ENCODE measurements around the gene AIDA. TPM values are rescaled to one million over a fixed set of nuclear protein-coding genes. Genes with fewer than 3 reads are reported as not detected.
"Not testable (repeated sequence)": the region's sequence is repeated elsewhere in the genome, so short reads cannot be mapped to it uniquely, and the experiment has no call there.

Gene AIDA
- total RNA-seq, 2 donors from 2014 or later, result 32.9 to 36.6 TPM

- Histone ChIP-seq H3K27me3 (no peaks in the 10 kb centered on the region), H3K4me1 (no peaks in the 10 kb centered on the region), H3K27ac (no peak overlapping the region), H3K36me3 (replicated peaks in 1 of 2; ENCODE audit: insufficient read depth in 1 of 2, low read depth in 2 of 2) (peaks cover 0 to 4% of the 10 kb centered on the region in 2 donors), H3K4me3 (no peak overlapping the region), H3K9me3 (no peaks in the 10 kb centered on the region)
- intact Hi-C loops (cut with DNase I), result no loop called here
- TF ChIP-seq POLR2A (IDR thresholded peaks at IDR 0.05), result no peak
- no peak for TF ChIP-seq CTCF (IDR thresholded peaks at IDR 0.05)
- no peak for ATAC-seq
- no peak for DNase-seq
- 93 to 100% methylated on average over 1 of the region's 1 CpG for WGBS, 2 donors
These were observed 21.3 kb downstream of the AIDA start for GRCh38 chr1:222691016-222691415.

- no peak overlapping the region for H3K4me3 ChIP-seq
- TF ChIP-seq CTCF (IDR thresholded peaks at IDR 0.05), result no peak
- TF ChIP-seq POLR2A (IDR thresholded peaks at IDR 0.05), result no peak
- H3K36me3 ChIP-seq (replicated peaks in 1 of 2; ENCODE audit: insufficient read depth in 1 of 2, low read depth in 2 of 2), result peaks cover 0 to 3% of the 10 kb centered on the region in 2 donors
- H3K4me1 ChIP-seq, result no peaks in the 10 kb centered on the region
- ATAC-seq (no peak), DNase-seq (no peak)
- intact Hi-C loops (cut with DNase I), result no loop called here
- no peak overlapping the region for H3K27ac ChIP-seq
- H3K27me3 ChIP-seq, result no peaks in the 10 kb centered on the region
- no peaks in the 10 kb centered on the region for H3K9me3 ChIP-seq
- 89 to 92% methylated on average over 1 of the region's 1 CpG for WGBS, 2 donors
These were observed 32.2 kb downstream of the AIDA start for GRCh38 chr1:222680080-222680479.

GRCh38 chr1:222670110-222670509 lies 42.2 kb downstream of the AIDA start:
- no peak for TF ChIP-seq CTCF (IDR thresholded peaks at IDR 0.05)
- TF ChIP-seq POLR2A (IDR thresholded peaks at IDR 0.05), result no peak
- Histone ChIP-seq H3K27ac (no peak overlapping the region), H3K9me3 (no peaks in the 10 kb centered on the region), H3K4me3 (no peak overlapping the region), H3K36me3 (replicated peaks in 1 of 2; ENCODE audit: insufficient read depth in 1 of 2, low read depth in 2 of 2) (peaks cover 14 to 15% of the 10 kb centered on the region in 2 donors), H3K4me1 (no peaks in the 10 kb centered on the region), H3K27me3 (no peaks in the 10 kb centered on the region)
- no peak for DNase-seq
- intact Hi-C loops (cut with DNase I), result no loop called here
- no peak for ATAC-seq
- WGBS, 2 donors, result 81 to 85% methylated on average over 1 of the region's 1 CpG

- WGBS, 2 donors, result no CpG with 5 or more reads among the region's 2 CpGs
- H3K4me1 ChIP-seq; H3K9me3 ChIP-seq; H3K27ac ChIP-seq; ATAC-seq; H3K27me3 ChIP-seq; DNase-seq; H3K4me3 ChIP-seq; intact Hi-C loops (cut with DNase I): not testable (repeated sequence)
- H3K36me3 ChIP-seq (replicated peaks in 1 of 2; ENCODE audit: insufficient read depth in 1 of 2, low read depth in 2 of 2), result peaks cover 21% of the 10 kb centered on the region in 2 donors
These were observed 43.2 kb downstream of the AIDA start for GRCh38 chr1:222669107-222669506.

- ATAC-seq; H3K27ac ChIP-seq; H3K27me3 ChIP-seq; DNase-seq; H3K9me3 ChIP-seq; H3K4me1 ChIP-seq; H3K4me3 ChIP-seq; intact Hi-C loops (cut with DNase I): not testable (repeated sequence)
- peaks cover 17 to 26% of the 10 kb centered on the region in 2 donors for H3K36me3 ChIP-seq (replicated peaks in 1 of 2; ENCODE audit: insufficient read depth in 1 of 2, low read depth in 2 of 2)
- 83 to 94% methylated on average over 1 to 2 of the region's 4 CpGs for WGBS, 2 donors
These were observed 44.1 kb downstream of the AIDA start for GRCh38 chr1:222668184-222668583.

GRCh38 chr1:222665964-222666363 lies 46.3 kb downstream of the AIDA start:
- intact Hi-C loops (cut with DNase I), result no loop called here
- Histone ChIP-seq H3K27me3 (no peaks in the 10 kb centered on the region), H3K27ac (no peak overlapping the region), H3K9me3 (no peaks in the 10 kb centered on the region), H3K4me1 (no peaks in the 10 kb centered on the region), H3K4me3 (no peak overlapping the region), H3K36me3 (replicated peaks in 1 of 2; ENCODE audit: insufficient read depth in 1 of 2, low read depth in 2 of 2) (peaks cover 17 to 46% of the 10 kb centered on the region in 2 donors)
- TF ChIP-seq POLR2A (IDR thresholded peaks at IDR 0.05), result no peak
- ATAC-seq (no peak), DNase-seq (no peak)
- 88 to 93% methylated on average over 7 of the region's 7 CpGs for WGBS, 2 donors
